ENCODE measurements around the gene NDRG4.

DNA sequence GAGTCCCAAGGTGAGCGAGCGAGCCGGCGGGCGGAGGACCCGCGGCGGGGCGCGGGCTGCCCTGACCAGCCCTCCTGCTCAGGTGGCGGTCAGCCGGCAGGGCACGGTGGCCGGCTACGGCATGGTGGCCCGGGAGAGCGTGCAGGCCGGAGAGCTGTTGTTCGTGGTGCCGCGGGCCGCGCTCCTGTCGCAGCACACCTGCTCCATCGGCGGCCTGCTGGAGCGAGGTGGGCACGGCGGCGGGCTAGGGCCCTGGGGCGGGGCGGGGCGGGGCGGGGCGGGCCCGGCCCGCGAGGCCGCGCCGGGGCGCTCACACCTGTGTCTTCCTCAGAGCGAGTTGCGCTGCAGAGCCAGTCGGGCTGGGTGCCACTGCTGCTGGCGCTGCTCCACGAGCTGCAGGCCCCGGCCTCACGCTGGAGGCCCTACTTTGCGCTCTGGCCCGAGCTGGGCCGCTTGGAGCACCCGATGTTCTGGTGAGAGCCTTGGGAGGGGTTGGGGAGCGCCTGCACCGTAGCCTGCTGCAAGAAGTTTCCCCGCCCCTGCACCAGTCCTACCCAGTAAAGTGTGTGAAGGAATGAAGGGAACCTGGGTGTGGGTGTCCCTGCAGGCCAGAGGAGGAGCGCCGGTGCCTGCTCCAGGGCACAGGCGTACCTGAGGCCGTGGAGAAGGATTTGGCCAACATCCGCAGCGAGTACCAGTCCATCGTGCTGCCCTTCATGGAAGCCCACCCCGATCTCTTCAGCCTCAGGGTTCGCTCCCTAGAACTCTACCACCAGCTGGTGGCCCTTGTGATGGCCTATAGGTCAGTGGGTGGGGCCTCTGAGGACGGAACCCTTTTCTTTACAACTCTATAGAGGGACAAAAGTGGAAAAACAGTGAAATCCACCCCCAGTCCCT, 16.2 kb downstream of the NDRG4 start:
- no peak for TF ChIP-seq POU2F2 (IDR thresholded peaks at IDR 0.05; ENCODE audit: low read depth, low read length)
- peak; percentile 45 for TF ChIP-seq POLR2A (IDR thresholded peaks at IDR 0.05; ENCODE audit: low read depth, low read length)
- TF ChIP-seq TAF1 (IDR thresholded peaks at IDR 0.05; ENCODE audit: low read depth, low read length), result no peak
